Stimulated activated CD4-positive, alpha-beta T cell treated with anti-CD3 and anti-CD28 coated beads, Interleukin-15, amount 100 ng/mL, for 24 hours (primary cell): ENCODE data around the gene CDC25C.

Source experiments
- DNase-seq: peaks from one replicate; pipeline ENCODE4 v3.0.0-alpha.2; 2020

Gene CDC25C

GRCh38 chr5:138331449-138332368 is at the start of gene CDC25C:
Gene CDC25C, minus strand, starts transcription at chr5:138331804. Its CDS starts 624 bp downstream, at chr5:138331180.
- DNase-seq = peak; percentile 99

- no peak for DNase-seq
Measured at GRCh38 chr5:138372653-138373052, 41.0 kb upstream of the CDC25C start.

- no peak for DNase-seq
Measured at GRCh38 chr5:138372225-138372624, 40.6 kb upstream of the CDC25C start.

- no peak for DNase-seq
Measured at GRCh38 chr5:138371454-138371853, 39.9 kb upstream of the CDC25C start.

GRCh38 chr5:138370537-138370936 is 38.9 kb upstream of the CDC25C start:
- DNase-seq = no peak

GRCh38 chr5:138369706-138370105 is 38.1 kb upstream of the CDC25C start:
- DNase-seq = no peak

GRCh38 chr5:138369261-138369660 is 37.7 kb upstream of the CDC25C start:
- no peak for DNase-seq

- DNase-seq = no peak
Measured at GRCh38 chr5:138366632-138367382, 35.2 kb upstream of the CDC25C start.

GRCh38 chr5:138364576-138364975 is 33.0 kb upstream of the CDC25C start:
- DNase-seq = no peak

GRCh38 chr5:138360941-138361452 is 29.4 kb upstream of the CDC25C start:
- no peak for DNase-seq

- no peak for DNase-seq
Measured at GRCh38 chr5:138359621-138360020, 28.0 kb upstream of the CDC25C start.

- DNase-seq = peak; percentile 68
Measured at GRCh38 chr5:138354926-138355378, 23.3 kb upstream of the CDC25C start.

- DNase-seq = no peak
Measured at GRCh38 chr5:138354387-138354786, 22.8 kb upstream of the CDC25C start.

GRCh38 chr5:138353560-138354080 is 22.0 kb upstream of the CDC25C start:
- no peak for DNase-seq

GRCh38 chr5:138352722-138353559 is 21.3 kb upstream of the CDC25C start:
- DNase-seq = peak; percentile 76

GRCh38 chr5:138352071-138352721 is 20.6 kb upstream of the CDC25C start, which contains the start of gene KDM3B:
Gene KDM3B, plus strand, starts transcription at chr5:138352685. Its CDS starts 111 bp downstream, at chr5:138352796.
- DNase-seq = peak; percentile 89

GRCh38 chr5:138351517-138351916 is 19.9 kb upstream of the CDC25C start:
- no peak for DNase-seq

GRCh38 chr5:138351056-138351455 is 19.5 kb upstream of the CDC25C start:
- DNase-seq = no peak

GRCh38 chr5:138350563-138350890 is 18.9 kb upstream of the CDC25C start:
- DNase-seq = no peak

- no peak for DNase-seq
Measured at GRCh38 chr5:138349852-138350562, 18.4 kb upstream of the CDC25C start.

- DNase-seq = no peak
Measured at GRCh38 chr5:138346889-138347288, 15.3 kb upstream of the CDC25C start.
